Kidney capillary endothelial cell (primary cell): Measurements from ENCODE around the gene PEX6.
"Not testable (repeated sequence)": the region's sequence is repeated elsewhere in the genome, so short reads cannot be mapped to it uniquely, and the experiment has no call there.

Experiments used
- DNase-seq: peaks from one replicate; pipeline ENCODE4 v3.0.0-alpha.2; 2018; ENCODE audit warnings: low spot score

The PEX6 gene

GRCh38 chr6:42978839-42979522, at the start of gene PEX6:
TSS of gene PEX6 (minus strand) at chr6:42979181. CDS start at chr6:42979150, 31 bp downstream.
- DNase-seq, result peak; percentile 76

GRCh38 chr6:43026365-43026764, 47.4 kb upstream of the PEX6 start:
- no peak for DNase-seq

- no peak for DNase-seq
Observed at GRCh38 chr6:43024436-43024835, 45.5 kb upstream of the PEX6 start.

GRCh38 chr6:43021270-43022047, 42.5 kb upstream of the PEX6 start, which contains the start of gene RRP36:
TSS of gene RRP36 (plus strand) at chr6:43021623. CDS start at chr6:43021655, 32 bp downstream.
- peak; percentile 55 for DNase-seq

GRCh38 chr6:43020847-43021246, 41.9 kb upstream of the PEX6 start:
- DNase-seq, result no peak

- DNase-seq, result no peak
Observed at GRCh38 chr6:43020052-43020705, 41.2 kb upstream of the PEX6 start.

GRCh38 chr6:43019152-43019551, 40.2 kb upstream of the PEX6 start:
- no peak for DNase-seq

- no peak for DNase-seq
Observed at GRCh38 chr6:43016943-43017334, 38.0 kb upstream of the PEX6 start.

GRCh38 chr6:43016176-43016942, 37.4 kb upstream of the PEX6 start:
- no peak for DNase-seq

GRCh38 chr6:43014434-43014909, 35.5 kb upstream of the PEX6 start:
- DNase-seq, result peak; percentile 42

- peak; percentile 100 for DNase-seq
Observed at GRCh38 chr6:43013843-43014433, 35.0 kb upstream of the PEX6 start, which contains the start of the genes KLHDC3 and MEA1. TSS of gene KLHDC3 (plus strand) at chr6:43014249. CDS start at chr6:43017193, 2,944 bp downstream. TSS of gene MEA1 (minus strand) at chr6:43013946. CDS start at chr6:43013813, 133 bp downstream.

- no peak for DNase-seq
Observed at GRCh38 chr6:43013097-43013842, 34.3 kb upstream of the PEX6 start.

GRCh38 chr6:43012364-43012763, 33.4 kb upstream of the PEX6 start:
- no peak for DNase-seq

- no peak for DNase-seq
Observed at GRCh38 chr6:43011207-43011606, 32.2 kb upstream of the PEX6 start.

- peak; percentile 39 for DNase-seq
Observed at GRCh38 chr6:43009124-43009523, 30.1 kb upstream of the PEX6 start.

GRCh38 chr6:43007126-43007525, 28.1 kb upstream of the PEX6 start:
- DNase-seq, result no peak

- DNase-seq, result no peak
Observed at GRCh38 chr6:43006251-43006650, 27.3 kb upstream of the PEX6 start.

GRCh38 chr6:43005844-43006243, 26.9 kb upstream of the PEX6 start:
- no peak for DNase-seq

- no peak for DNase-seq
Observed at GRCh38 chr6:43001843-43002242, 22.9 kb upstream of the PEX6 start.

GRCh38 chr6:42998205-42998604, 19.2 kb upstream of the PEX6 start:
- DNase-seq, result not testable (repeated sequence)

- DNase-seq, result no peak
Observed at GRCh38 chr6:42996513-42996912, 17.5 kb upstream of the PEX6 start.
